Pancreas (tissue), 10 donors: Measurements from ENCODE around the gene PIK3R2. TPM values are rescaled to one million over a fixed set of nuclear protein-coding genes. Genes with fewer than 3 reads are reported as not detected.
"Not testable (repeated sequence)": the region's sequence is repeated elsewhere in the genome, so short reads cannot be mapped to it uniquely, and the experiment has no call there.

ENCODE experiments used
- ATAC-seq, 4 donors: fragments of 200-7000 bp; cut with Tn5 transposase; one replicate each; pipeline versions ENCODE4 v1.8.0 to v1.9.1; 2020; ENCODE audit warnings: mild to moderate bottlenecking in 4 of 4, moderate library complexity in 4 of 4
- DNase-seq, 6 donors: peaks; one replicate each; pipeline ENCODE4 v3.0.0-alpha.2; 2020
- FAIRE-seq: peaks from 2 replicates; lab custom pipeline; 2012; peaks lifted over from hg19 to GRCh38; lab: Jason Lieb, UNC
- H3K27ac ChIP-seq, 4 donors: fragments of 200-600 bp; sonication (generic); 1 replicate in 3 of 4; 2 replicates in 1 of 4; pipeline versions ENCODE4 v1.5.0 to v1.8.0; 2020
- H3K27me3 ChIP-seq, 4 donors: fragments of 200-600 bp; one replicate each; pipeline ENCODE4 v1.8.0; 2021
- H3K36me3 ChIP-seq, 3 donors: fragments of 200-600 bp; sonication (generic) in 1 of 3; one replicate each; pipeline versions ENCODE4 v1.5.0 to v1.8.0; 2020 to 2021
- H3K4me1 ChIP-seq, 3 donors: fragments of 200-600 bp; one replicate each; pipeline ENCODE4 v1.8.0; 2021
- H3K4me3 ChIP-seq, 4 donors: fragments of 200-600 bp; sonication (generic) in 2 of 4; one replicate each; pipeline versions ENCODE4 v1.5.0 to v1.8.0; 2020 to 2021
- H3K9me3 ChIP-seq, 4 donors: fragments of 200-600 bp; one replicate each; pipeline ENCODE4 v1.8.0; 2021
- CTCF ChIP-seq, 4 donors: fragments of 200-600 bp; sonication (generic) in 3 of 4; IDR thresholded peaks; one replicate each; pipeline versions ENCODE4 v1.5.0 to v1.8.0; 2021; ENCODE audit warnings: antibody characterized with exemption in 4 of 4
- WGBS, 2 donors: extraction: QIAGEN DNeasy Blood & Tissue Kit; methylation state at CpG; one replicate each; pipeline ENCODE4 v1.1.7; 2013; 5-methylcytosine and 5-hydroxymethylcytosine counted together
- intact Hi-C, 3 donors: fragments of 100-400 bp; cut with DNase I; formaldehyde crosslinking; loops; one replicate each; pipeline versions ENCODE4 v1.11.1 to v1.14.2; 2022
- polyA plus RNA-seq, 2 donors: library from polyadenylated mRNA; stranded (reverse); fragments of 200-250 nt; gene quantifications; one replicate each; pipeline ENCODE4 v1.2.3, GENCODE V29; 2013
- total RNA-seq, 6 donors: library from RNA; stranded (reverse); fragmentation: NEBNext Ultra II Directional in 4 of 6; extraction: Animal tissue kit (Norgen Biotek cat#: 25700) in 4 of 6; gene quantifications; one replicate each; pipeline versions ENCODE4 v1.2.1 to v1.2.4, GENCODE V29; 2021 to 2023
- donor health status: healthy with polysubstance abuse.
- donor health status: DM: no; HTN: no; CAD: no; lungs with moderate emphysema.
- donor health status: DM: no; HTN: no; CAD: no.
- donor health status: control.
- donor health status: control.
- donor health status: Bipolar disorder and iron deficiency.
- donor health status: DM: yes; HTN: yes; CAD: no.
- donor health status: DM: no; HTN: no; CAD: no.
- donor health status: DM: no; HTN: no; CAD: no.
- donor health status: DM: yes; HTN: yes; CAD: no.

Gene PIK3R2
- 10 to 100 TPM; 11.6 to 21.2 (median 12.2) TPM for total RNA-seq
- polyA plus RNA-seq: 1 to 10 TPM; 4.3 to 6.5 TPM

GRCh38 chr19:18152817-18153555, at the start of gene PIK3R2:
Gene PIK3R2, plus strand, starts transcription at chr19:18153163. Its CDS starts 2,717 bp downstream, at chr19:18155880.
- no peaks in the 10 kb centered on the region for H3K27me3 ChIP-seq
- FAIRE-seq (peak; percentile 73), DNase-seq (peak; percentile 99 to 100 (median 100)), ATAC-seq (peak; percentile 83 to 90 (median 85))
- TF ChIP-seq CTCF (IDR thresholded peaks at IDR 0.05): no peak
- intact Hi-C loops: no loop called here
- no peaks in the 10 kb centered on the region for H3K36me3 ChIP-seq
- H3K4me1 ChIP-seq: peaks cover 13 to 27% (median 21%) of the 10 kb centered on the region in 3 donors
- H3K27ac ChIP-seq: peak within 1 kb of the TSS; percentile 80 to 92 (median 89)
- H3K9me3 ChIP-seq: no peaks in the 10 kb centered on the region
- peak within 1 kb of the TSS; percentile 66 to 86 (median 74) for H3K4me3 ChIP-seq
- WGBS, 2 donors: 0% methylated on average over 68 to 86 of the region's 86 CpGs

GRCh38 chr19:18104793-18105131, 48.2 kb upstream of the PIK3R2 start:
- Histone ChIP-seq H3K9me3 (no peaks in the 10 kb centered on the region), H3K27me3 (no peaks in the 10 kb centered on the region), H3K36me3 (no peaks in the 10 kb centered on the region), H3K27ac (peak overlapping the region; percentile 45 to 65 (median 58)), H3K4me1 (peaks cover 0 to 9% (median 7%) of the 10 kb centered on the region in 3 donors), H3K4me3 (peak overlapping the region in 3 of 4 donors; percentile 23 to 40 (median 27))
- intact Hi-C loops: no loop called here
- no peak for DNase-seq
- TF ChIP-seq CTCF (IDR thresholded peaks at IDR 0.05): no peak
- ATAC-seq: no peak
- 65 to 66% methylated on average over 5 of the region's 5 CpGs for WGBS, 2 donors
- no peak for FAIRE-seq

GRCh38 chr19:18105259-18105658, 47.7 kb upstream of the PIK3R2 start:
- ATAC-seq, DNase-seq, intact Hi-C loops, H3K9me3 ChIP-seq, H3K4me1 ChIP-seq, H3K27me3 ChIP-seq, FAIRE-seq, H3K4me3 ChIP-seq, H3K27ac ChIP-seq, H3K36me3 ChIP-seq: not testable (repeated sequence)
- whole genome bisulfite sequencing, 2 donors: 78 to 84% methylated on average over 7 of the region's 7 CpGs

- H3K27me3 ChIP-seq: no peaks in the 10 kb centered on the region
- no peak overlapping the region for H3K4me3 ChIP-seq
- peaks cover 6 to 17% (median 11%) of the 10 kb centered on the region in 3 donors for H3K4me1 ChIP-seq
- no peaks in the 10 kb centered on the region for H3K36me3 ChIP-seq
- FAIRE-seq: no peak
- no peaks in the 10 kb centered on the region for H3K9me3 ChIP-seq
- no peak for DNase-seq
- intact Hi-C loops: no loop called here
- no peak overlapping the region for H3K27ac ChIP-seq
- no peak for TF ChIP-seq CTCF (IDR thresholded peaks at IDR 0.05)
- 93 to 96% methylated on average over 9 of the region's 9 CpGs for WGBS, 2 donors
- ATAC-seq: no peak
Measured at GRCh38 chr19:18107235-18107634, 45.7 kb upstream of the PIK3R2 start.

- Histone ChIP-seq H3K4me3 (no peak overlapping the region), H3K27ac (peak overlapping the region in 1 of 4 donors; percentile 87), H3K4me1 (peaks cover 6 to 17% (median 11%) of the 10 kb centered on the region in 3 donors), H3K27me3 (no peaks in the 10 kb centered on the region), H3K9me3 (no peaks in the 10 kb centered on the region), H3K36me3 (no peaks in the 10 kb centered on the region)
- no peak for FAIRE-seq
- TF ChIP-seq CTCF (IDR thresholded peaks at IDR 0.05): no peak
- no peak for ATAC-seq
- no peak for DNase-seq
- 32 to 37% methylated on average over 2 of the region's 2 CpGs for WGBS, 2 donors
- intact Hi-C loops: no loop called here
Measured at GRCh38 chr19:18108897-18109296, 44.1 kb upstream of the PIK3R2 start.
